ENCODE data around the gene EXD3. TPM values are rescaled to one million over a fixed set of nuclear protein-coding genes. Genes with fewer than 3 reads are reported as not detected.

Gene EXD3
- total RNA-seq, 1 experiment from 2014 or later = 1.4 TPM

- in situ Hi-C loops (cut with HindIII; ENCODE audit: low pct_unique_long_range_greater_than_20kb, low sequenced_read_pairs) = no loop called here
- no peak for DNase-seq (ENCODE audit: low read depth, low spot score)
These were observed 15.0 kb upstream of the EXD3 start for GRCh38 chr9:137437691-137438590.

- in situ Hi-C loops (cut with HindIII; ENCODE audit: low pct_unique_long_range_greater_than_20kb, low sequenced_read_pairs) = no loop called here
- DNase-seq (ENCODE audit: low read depth, low spot score) = no peak
These were observed 14.0 kb upstream of the EXD3 start for GRCh38 chr9:137436761-137437600.

GRCh38 chr9:137435980-137436760 lies 13.2 kb upstream of the EXD3 start:
- DNase-seq (ENCODE audit: low read depth, low spot score) = no peak
- in situ Hi-C loops (cut with HindIII; ENCODE audit: low pct_unique_long_range_greater_than_20kb, low sequenced_read_pairs) = no loop called here

DNA sequence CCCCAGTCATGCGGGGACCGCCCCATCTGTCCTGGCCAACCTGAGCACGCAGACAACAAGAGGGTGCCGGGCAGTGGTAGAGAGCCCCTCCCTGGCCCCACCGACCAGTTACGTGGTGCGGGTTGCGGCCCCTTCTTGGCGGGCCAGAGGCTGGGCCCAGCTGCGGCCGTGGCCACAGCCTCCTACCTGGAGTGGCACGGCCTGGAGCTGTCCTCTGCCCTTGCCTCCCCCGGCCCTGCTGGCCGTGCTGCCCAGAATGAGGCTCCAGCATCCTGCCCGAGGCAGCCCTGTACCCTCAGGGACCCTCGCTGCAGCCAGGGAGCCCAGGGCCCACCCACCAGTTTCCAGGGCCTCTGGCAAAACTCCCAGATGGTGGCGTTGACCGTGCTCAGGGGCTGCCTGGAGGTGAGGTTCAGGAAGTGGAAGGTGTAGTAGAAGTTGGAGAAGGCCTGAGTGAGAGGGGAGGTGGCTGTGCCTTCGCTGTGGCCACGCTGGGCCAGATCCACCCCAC lies 12.5 kb upstream of the EXD3 start:
- in situ Hi-C loops (cut with HindIII; ENCODE audit: low pct_unique_long_range_greater_than_20kb, low sequenced_read_pairs) = no loop called here
- DNase-seq (ENCODE audit: low read depth, low spot score) = no peak

GRCh38 chr9:137434498-137435380 lies 11.8 kb upstream of the EXD3 start:
- in situ Hi-C loops (cut with HindIII; ENCODE audit: low pct_unique_long_range_greater_than_20kb, low sequenced_read_pairs) = no loop called here
- no peak for DNase-seq (ENCODE audit: low read depth, low spot score)

- in situ Hi-C loops (cut with HindIII; ENCODE audit: low pct_unique_long_range_greater_than_20kb, low sequenced_read_pairs) = no loop called here
- DNase-seq (ENCODE audit: low read depth, low spot score) = no peak
These were observed 11.0 kb upstream of the EXD3 start for GRCh38 chr9:137433916-137434431.

DNA sequence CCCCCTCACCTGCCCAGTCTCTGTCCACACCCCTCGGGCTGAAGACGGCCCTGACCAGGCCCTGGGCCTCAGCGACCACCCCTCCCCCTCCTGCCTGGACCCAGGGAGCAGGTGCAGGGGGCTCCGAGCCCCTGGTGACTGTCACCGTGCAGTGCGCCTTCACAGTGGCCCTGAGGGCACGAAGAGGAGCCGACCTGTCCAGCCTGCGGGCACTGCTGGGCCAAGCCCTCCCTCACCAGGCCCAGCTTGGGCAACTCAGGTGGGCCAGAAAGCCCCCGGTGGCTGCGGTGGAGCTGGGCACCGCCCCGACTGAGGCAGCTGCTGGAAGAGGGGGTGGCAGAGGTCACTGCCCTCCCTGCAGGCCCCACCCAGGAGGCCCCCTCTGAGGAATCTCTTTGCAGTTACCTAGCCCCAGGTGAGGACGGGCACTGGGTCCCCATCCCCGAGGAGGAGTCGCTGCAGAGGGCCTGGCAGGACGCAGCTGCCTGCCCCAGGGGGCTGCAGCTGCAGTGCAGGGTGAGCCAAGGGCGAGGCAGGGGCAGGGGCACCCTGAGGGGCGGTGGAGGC lies 10.5 kb upstream of the EXD3 start:
- no peak for DNase-seq (ENCODE audit: low read depth, low spot score)
- in situ Hi-C loops (cut with HindIII; ENCODE audit: low pct_unique_long_range_greater_than_20kb, low sequenced_read_pairs) = no loop called here

- no peak for DNase-seq (ENCODE audit: low read depth, low spot score)
- in situ Hi-C loops (cut with HindIII; ENCODE audit: low pct_unique_long_range_greater_than_20kb, low sequenced_read_pairs) = no loop called here
These were observed 9.9 kb upstream of the EXD3 start for GRCh38 chr9:137432687-137433348.

- DNase-seq (ENCODE audit: low read depth, low spot score) = no peak
- in situ Hi-C loops (cut with HindIII; ENCODE audit: low pct_unique_long_range_greater_than_20kb, low sequenced_read_pairs) = no loop called here
These were observed 8.5 kb upstream of the EXD3 start for GRCh38 chr9:137431416-137431931.

- DNase-seq (ENCODE audit: low read depth, low spot score) = no peak
These were observed 7.9 kb upstream of the EXD3 start for GRCh38 chr9:137430723-137431415.

DNA sequence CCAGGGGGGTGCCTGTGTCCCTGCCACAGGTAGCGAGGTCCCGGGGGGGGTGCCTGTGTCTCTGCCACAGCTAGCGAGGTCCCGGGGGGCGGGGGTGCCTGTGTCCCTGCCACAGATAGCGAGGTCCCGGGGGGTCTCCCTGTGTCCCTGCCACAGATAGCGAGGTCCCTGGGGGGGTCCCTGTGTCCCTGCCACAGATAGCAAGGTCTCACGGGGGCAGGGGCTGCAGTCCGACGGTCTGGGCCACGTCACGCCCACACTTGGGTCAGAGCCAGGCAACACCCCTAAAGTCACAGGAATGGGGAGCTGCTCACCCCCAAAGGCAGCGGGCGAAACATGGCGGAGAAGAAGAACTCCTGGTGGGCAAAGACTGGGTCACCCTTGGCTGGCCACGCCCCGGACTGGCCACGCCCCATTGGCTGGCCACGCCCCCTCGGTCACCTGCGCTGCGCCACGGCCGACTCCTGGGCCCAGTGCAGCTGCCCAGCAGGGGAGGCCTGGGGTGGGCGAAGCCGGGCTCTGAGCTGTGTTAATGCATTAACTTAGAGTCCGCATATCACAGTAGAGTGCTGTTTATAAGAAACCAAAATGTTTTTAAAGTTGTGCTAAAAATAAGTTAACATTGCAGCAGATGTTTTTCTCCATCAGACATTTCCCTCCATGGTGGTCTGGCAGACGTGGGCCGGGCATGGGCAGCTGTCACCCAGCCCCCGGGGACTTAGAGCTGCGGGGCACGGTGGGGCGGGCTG lies 7.2 kb upstream of the EXD3 start:
- DNase-seq (ENCODE audit: low read depth, low spot score) = peak; percentile 44
- in situ Hi-C loops (cut with HindIII; ENCODE audit: low pct_unique_long_range_greater_than_20kb, low sequenced_read_pairs) = no loop called here

More at GRCh38 chr9:137430723-137431415, 7.9 kb upstream of the EXD3 start:
- in situ Hi-C loops (cut with HindIII; ENCODE audit: low pct_unique_long_range_greater_than_20kb, low sequenced_read_pairs) = no loop called here

DNA sequence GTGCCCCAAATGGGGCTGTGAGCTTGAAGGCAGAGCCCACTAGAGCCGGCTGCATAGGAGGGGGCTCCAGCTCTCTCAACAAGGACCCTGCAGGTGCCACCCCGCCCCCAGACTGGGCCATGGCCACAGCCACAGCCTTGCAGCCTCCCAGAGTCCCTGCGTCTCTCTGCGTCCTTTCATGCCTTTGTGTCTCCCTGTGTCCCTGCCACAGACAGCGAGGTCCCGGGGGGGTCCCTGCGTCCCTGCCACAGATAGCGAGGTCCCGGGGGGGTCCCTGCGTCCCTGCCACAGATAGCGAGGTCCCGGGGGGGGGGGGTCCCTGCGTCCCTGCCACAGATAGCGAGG lies 6.6 kb upstream of the EXD3 start:
- in situ Hi-C loops (cut with HindIII; ENCODE audit: low pct_unique_long_range_greater_than_20kb, low sequenced_read_pairs) = no loop called here
- no peak for DNase-seq (ENCODE audit: low read depth, low spot score)

DNA sequence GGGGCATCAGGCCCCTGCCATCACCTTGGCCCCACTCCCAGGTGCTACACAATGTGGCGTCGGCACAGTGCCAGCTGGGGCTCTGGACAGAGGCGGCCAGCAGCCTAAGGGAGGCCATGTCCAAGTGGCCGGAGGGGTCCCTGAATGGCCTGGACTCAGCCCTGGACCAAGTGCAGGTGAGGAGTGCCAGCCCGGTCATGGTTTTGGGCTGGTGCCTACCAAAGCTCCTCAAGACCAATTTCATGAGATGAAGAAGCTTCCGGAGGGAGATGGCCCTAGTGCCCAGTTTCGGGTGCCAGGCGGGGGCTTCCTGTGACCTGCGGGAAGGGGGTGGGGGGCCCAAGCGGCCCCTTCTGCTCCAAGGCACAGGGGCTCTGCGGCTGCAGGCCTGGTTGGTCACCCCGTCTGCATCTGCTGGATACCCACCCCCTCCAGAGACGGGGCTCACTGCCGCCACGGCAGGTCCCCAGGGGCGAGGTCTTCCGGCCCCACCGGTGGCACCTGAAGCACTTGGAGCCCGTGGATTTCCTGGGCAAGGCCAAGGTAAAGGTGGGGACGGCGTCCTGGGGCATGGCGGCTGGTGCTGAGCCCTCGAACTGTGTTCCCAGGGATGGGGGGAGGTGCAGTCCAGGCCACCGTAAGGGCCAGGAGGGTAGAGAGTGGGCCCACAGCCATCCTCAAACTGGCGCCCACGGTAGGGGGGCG lies 6.0 kb upstream of the EXD3 start:
- no peak for DNase-seq (ENCODE audit: low read depth, low spot score)
- in situ Hi-C loops (cut with HindIII; ENCODE audit: low pct_unique_long_range_greater_than_20kb, low sequenced_read_pairs) = no loop called here

DNA sequence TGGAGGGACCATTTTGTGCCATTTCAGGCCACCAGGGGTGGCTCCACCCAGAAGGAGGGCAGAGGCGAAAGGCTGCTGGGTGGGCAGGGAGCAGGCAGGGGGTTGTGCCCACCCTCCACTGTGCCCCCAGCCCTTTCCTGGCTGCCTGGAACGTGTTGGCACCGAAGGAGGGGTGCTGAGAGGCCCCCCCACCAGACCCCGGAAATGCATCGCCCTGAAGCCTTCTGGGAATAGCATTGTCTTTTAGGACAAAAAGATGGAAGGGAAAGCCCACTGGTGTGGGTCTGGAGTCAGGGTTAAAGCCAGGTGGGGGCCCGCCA lies 5.3 kb upstream of the EXD3 start:
- DNase-seq (ENCODE audit: low read depth, low spot score) = no peak
- in situ Hi-C loops (cut with HindIII; ENCODE audit: low pct_unique_long_range_greater_than_20kb, low sequenced_read_pairs) = no loop called here
